Liver (tissue), 3 donors: ENCODE results near the gene EIF2AK3.

Experiments
- CTCF ChIP-seq: fragments of 150-350 bp; IDR thresholded peaks from 2 replicates; pipeline ENCODE4 v1.5.1; 2017; ENCODE audit warnings: improper control_type of control experiment, low read depth, low read length; ENCODE audit not compliant: missing input control
- EGR1 ChIP-seq, 2 donors: IDR thresholded peaks; 2 replicates each; pipeline ENCODE4 v1.6.1; 2016 to 2018; ENCODE audit warnings: antibody characterized with exemption in 2 of 2, low read depth in 2 of 2
- MAX ChIP-seq: IDR thresholded peaks from 2 replicates; pipeline ENCODE4 v1.6.1; 2016; ENCODE audit warnings: antibody characterized with exemption
- SP1 ChIP-seq: IDR thresholded peaks from 2 replicates; pipeline ENCODE4 v1.6.1; 2018; ENCODE audit warnings: antibody characterized with exemption, mild to moderate bottlenecking
- donor health status: healthy.
- donor health status: healthy.

GRCh38 chr2:88673363-88673762 lies 46.1 kb upstream of the EIF2AK3 start:
- no peak for TF ChIP-seq CTCF
- TF ChIP-seq MAX = no peak
- TF ChIP-seq EGR1 (IDR thresholded peaks at IDR 0.05; ENCODE audit: low read depth in 2 of 2) = no peak
- no peak for TF ChIP-seq SP1
